ENCODE data around the gene FN1.
A peak's percentile ranks its signal among the peaks of the same experiment; 100 is the strongest.
"Not testable (repeated sequence)": the region's sequence is repeated elsewhere in the genome, so short reads cannot be mapped to it uniquely, and the experiment has no call there.

FN1 gene

GRCh38 chr2:215422676-215423075 lies 13.2 kb downstream of the FN1 start:
- DNase-seq, result peak; percentile 8

- DNase-seq, result no peak
Observed at GRCh38 chr2:215421859-215422461, 13.9 kb downstream of the FN1 start.

GRCh38 chr2:215420471-215420935 lies 15.4 kb downstream of the FN1 start:
- DNase-seq, result no peak

- no peak for DNase-seq
Observed at GRCh38 chr2:215419769-215420470, 15.9 kb downstream of the FN1 start.

- DNase-seq, result no peak
Observed at GRCh38 chr2:215419113-215419512, 16.8 kb downstream of the FN1 start.

- DNase-seq, result no peak
Observed at GRCh38 chr2:215418064-215418963, 17.6 kb downstream of the FN1 start.

GRCh38 chr2:215417400-215417951 lies 18.4 kb downstream of the FN1 start:
- no peak for DNase-seq

GRCh38 chr2:215416656-215417055 lies 19.2 kb downstream of the FN1 start:
- no peak for DNase-seq

GRCh38 chr2:215415820-215416577 lies 19.9 kb downstream of the FN1 start:
- DNase-seq, result no peak

- no peak for DNase-seq
Observed at GRCh38 chr2:215415218-215415617, 20.6 kb downstream of the FN1 start.

- no peak for DNase-seq
Observed at GRCh38 chr2:215414674-215415073, 21.2 kb downstream of the FN1 start.

- no peak for DNase-seq
Observed at GRCh38 chr2:215413974-215414373, 21.9 kb downstream of the FN1 start.

GRCh38 chr2:215413484-215413777 lies 22.4 kb downstream of the FN1 start:
- no peak for DNase-seq

GRCh38 chr2:215411941-215412743 lies 23.7 kb downstream of the FN1 start:
- no peak for DNase-seq

GRCh38 chr2:215410932-215411285 lies 25.0 kb downstream of the FN1 start:
- DNase-seq, result peak; percentile 96

- not testable (repeated sequence) for DNase-seq
Observed at GRCh38 chr2:215410181-215410931, 25.5 kb downstream of the FN1 start.

- DNase-seq, result no peak
Observed at GRCh38 chr2:215409331-215410127, 26.3 kb downstream of the FN1 start.

GRCh38 chr2:215408441-215408840 lies 27.4 kb downstream of the FN1 start:
- DNase-seq, result not testable (repeated sequence)

GRCh38 chr2:215407590-215408264 lies 28.1 kb downstream of the FN1 start:
- no peak for DNase-seq
